HepG2 (cell line): ENCODE data around the gene RIPOR3. TPM values are rescaled to one million over a fixed set of nuclear protein-coding genes. Genes with fewer than 3 reads are reported as not detected.
A peak's percentile ranks its signal among the peaks of the same experiment; 100 is the strongest.

Experiments used
- ATAD3A ChIP-seq: sonication (generic); formaldehyde crosslinking; IDR thresholded peaks from 2 replicates; pipeline ENCODE4 v1.4.0; 2020; ENCODE audit warnings: missing genetic modification reagents
- ATF7-NPFF ChIP-seq: sonication (generic); formaldehyde crosslinking; IDR thresholded peaks from 2 replicates; pipeline ENCODE4 v1.8.1; 2023; ENCODE audit warnings: mild to moderate bottlenecking, low read depth, missing genetic modification reagents, moderate library complexity
- EEA1 ChIP-seq: sonication (generic); formaldehyde crosslinking; IDR thresholded peaks from 2 replicates; pipeline ENCODE4 v1.5.1; 2020; ENCODE audit warnings: mild to moderate bottlenecking, missing genetic modification reagents, borderline replicate concordance
- GABPA ChIP-seq, 2 experiments: IDR thresholded peaks; 2 replicates each; pipeline ENCODE4 v1.6.1; 2011 to 2016; ENCODE audit warnings: low read depth in 2 of 2, low read length in 1 of 2, missing biosample characterization in 1 of 2, missing genetic modification characterization in 1 of 2
- HINFP ChIP-seq: sonication (generic); formaldehyde crosslinking; IDR thresholded peaks from 2 replicates; pipeline ENCODE4 v1.4.0; 2020; ENCODE audit warnings: low read depth, mild to moderate bottlenecking, missing genetic modification reagents
- HOXA3 ChIP-seq: sonication (generic); formaldehyde crosslinking; IDR thresholded peaks from 2 replicates; pipeline ENCODE4 v1.5.0; 2020; ENCODE audit warnings: missing genetic modification reagents
- NFIC ChIP-seq: IDR thresholded peaks from 2 replicates; pipeline ENCODE4 v1.6.1; 2012; ENCODE audit warnings: mild to moderate bottlenecking, low read length, inconsistent platforms
- RFXAP ChIP-seq: sonication (generic); formaldehyde crosslinking; IDR thresholded peaks from 2 replicates; pipeline ENCODE4 v1.4.0; 2020; ENCODE audit warnings: missing genetic modification reagents, borderline replicate concordance
- SAFB2 ChIP-seq: sonication (generic); formaldehyde crosslinking; IDR thresholded peaks from 2 replicates; pipeline ENCODE4 v1.5.1; 2020; ENCODE audit warnings: missing genetic modification reagents, low read depth, mild to moderate bottlenecking, borderline replicate concordance
- SMC3 ChIP-seq: IDR thresholded peaks from 2 replicates; pipeline ENCODE4 v1.6.1; 2011; ENCODE audit warnings: low read length, improper control_type of control experiment
- SP140L ChIP-seq: sonication (generic); formaldehyde crosslinking; IDR thresholded peaks from 2 replicates; pipeline ENCODE4 v1.4.0; 2020; ENCODE audit warnings: missing genetic modification reagents, borderline replicate concordance
- STAT5B ChIP-seq: sonication (generic); formaldehyde crosslinking; IDR thresholded peaks from 2 replicates; pipeline ENCODE4 v1.4.0; 2020; ENCODE audit warnings: missing genetic modification reagents
- THRA ChIP-seq: sonication (generic); formaldehyde crosslinking; IDR thresholded peaks from 2 replicates; pipeline ENCODE4 v1.4.0; 2020; ENCODE audit warnings: missing genetic modification reagents, borderline replicate concordance
- TOPORS ChIP-seq: sonication (generic); formaldehyde crosslinking; IDR thresholded peaks from 2 replicates; pipeline ENCODE4 v1.8.0; 2023; ENCODE audit warnings: mild to moderate bottlenecking, missing genetic modification reagents
- YEATS2 ChIP-seq: sonication (generic); formaldehyde crosslinking; IDR thresholded peaks from 2 replicates; pipeline ENCODE4 v1.4.0; 2020; ENCODE audit warnings: missing genetic modification reagents, borderline replicate concordance
- ZNF678 ChIP-seq: sonication (generic); formaldehyde crosslinking; IDR thresholded peaks from 2 replicates; pipeline ENCODE4 v1.4.0; 2020; ENCODE audit warnings: mild to moderate bottlenecking, missing genetic modification reagents
- ZNF776 ChIP-seq: sonication (generic); formaldehyde crosslinking; IDR thresholded peaks from 2 replicates; pipeline ENCODE4 v1.4.0; 2020; ENCODE audit warnings: mild to moderate bottlenecking, missing genetic modification reagents
- ZNF781 ChIP-seq: sonication (generic); formaldehyde crosslinking; IDR thresholded peaks from 2 replicates; pipeline ENCODE4 v1.5.1; 2020; ENCODE audit warnings: borderline replicate concordance, mild to moderate bottlenecking, missing genetic modification reagents; ENCODE audit errors: not compliant biosample characterization
- ZNF782 ChIP-seq: sonication (generic); formaldehyde crosslinking; IDR thresholded peaks from 2 replicates; pipeline ENCODE4 v1.4.0; 2020; ENCODE audit warnings: missing genetic modification reagents, mild to moderate bottlenecking, borderline replicate concordance
- ZSCAN25 ChIP-seq: sonication (generic); formaldehyde crosslinking; IDR thresholded peaks from 2 replicates; pipeline ENCODE4 v1.8.0; 2022; ENCODE audit warnings: mild to moderate bottlenecking, missing genetic modification reagents
- polyA plus RNA-seq, 8 experiments: library from polyadenylated mRNA; depleted of rRNA in 3 of 8; stranded (reverse) in 7 of 8; unstranded in 1 of 8; fragments of >200 nt; fragmentation: Illumina TruSeq in 4 of 8; extraction: Trizol in 4 of 8; gene quantifications; 2 replicates each; pipeline versions ENCODE4 v1.2.1 to v1.2.3, GENCODE V29; 2011 to 2016; ENCODE audit warnings: low read depth in 4 of 8, missing spikeins in 1 of 8, mixed read lengths in 1 of 8; ENCODE audit not compliant: insufficient read depth in 1 of 8
- total RNA-seq, 5 experiments: library from RNA; depleted of rRNA; stranded (reverse); fragments of >200 nt; fragmentation: Illumina TruSeq; extraction: Trizol; gene quantifications; 2 replicates each; pipeline ENCODE4 v1.2.3, GENCODE V29; 2016; ENCODE audit warnings: low read depth in 1 of 5
- TF ChIP-seq, protein P1 (sequence below): IDR thresholded peaks from 2 replicates; pipeline ENCODE4 v1.6.1; 2016
- TF ChIP-seq, protein P2 (sequence below): sonication (generic); formaldehyde crosslinking; IDR thresholded peaks from 2 replicates; pipeline ENCODE4 v1.5.1; 2020; ENCODE audit warnings: missing genetic modification reagents, mild to moderate bottlenecking, borderline replicate concordance

RIPOR3 gene
- total and polyA plus RNA-seq, 2 of the 13 experiments (the other 11 are each of a cell fraction or from before 2014, with no cell fraction given), result 0.18 TPM; not detected in 1

GRCh38 chr20:50635676-50636600 is 55.4 kb downstream of the RIPOR3 start (continued):
- TF ChIP-seq GABPA (IDR thresholded peaks at IDR 0.05; ENCODE audit: low read depth, low read length), result no peak
- no peak for TF ChIP-seq GABPA (CRISPR knock-in tag; IDR thresholded peaks at IDR 0.05; ENCODE audit: low read depth)
- TF ChIP-seq THRA (CRISPR knock-in tag), result no peak
- TF ChIP-seq SMC3, result peak; percentile 39; the same call in 1 of the 2 replicates
- TF ChIP-seq HINFP (CRISPR knock-in tag), result peak; percentile 96
- no peak; the same call in 1 of the 2 replicates for TF ChIP-seq TOPORS
- TF ChIP-seq, protein P1, sequence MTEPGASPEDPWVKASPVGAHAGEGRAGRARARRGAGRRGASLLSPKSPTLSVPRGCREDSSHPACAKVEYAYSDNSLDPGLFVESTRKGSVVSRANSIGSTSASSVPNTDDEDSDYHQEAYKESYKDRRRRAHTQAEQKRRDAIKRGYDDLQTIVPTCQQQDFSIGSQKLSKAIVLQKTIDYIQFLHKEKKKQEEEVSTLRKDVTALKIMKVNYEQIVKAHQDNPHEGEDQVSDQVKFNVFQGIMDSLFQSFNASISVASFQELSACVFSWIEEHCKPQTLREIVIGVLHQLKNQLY (CRISPR knock-in tag), result no peak
- TF ChIP-seq HOXA3, result peak; percentile 69
- no peak; the same call in 1 of the 2 replicates for TF ChIP-seq EEA1 (CRISPR knock-in tag)
- TF ChIP-seq SP140L, result no peak
- 0 out of 2 replicates have a peak, but pooled peaks have one; percentile 76 for TF ChIP-seq SAFB2 (CRISPR knock-in tag)
- no peak; the same call in 1 of the 2 replicates for TF ChIP-seq ATAD3A (CRISPR knock-in tag)
- no peak for TF ChIP-seq ZNF782 (CRISPR knock-in tag)
- TF ChIP-seq RFXAP (CRISPR knock-in tag), result no peak
- TF ChIP-seq ATF7-NPFF (CRISPR knock-in tag), result peak; percentile 55; the same call in 1 of the 2 replicates
- TF ChIP-seq ZNF776 (CRISPR knock-in tag), result no peak
- no peak for TF ChIP-seq ZNF781 (CRISPR knock-in tag)
- peak; percentile 86 for TF ChIP-seq ZSCAN25 (CRISPR knock-in tag)
- TF ChIP-seq, protein P2, sequence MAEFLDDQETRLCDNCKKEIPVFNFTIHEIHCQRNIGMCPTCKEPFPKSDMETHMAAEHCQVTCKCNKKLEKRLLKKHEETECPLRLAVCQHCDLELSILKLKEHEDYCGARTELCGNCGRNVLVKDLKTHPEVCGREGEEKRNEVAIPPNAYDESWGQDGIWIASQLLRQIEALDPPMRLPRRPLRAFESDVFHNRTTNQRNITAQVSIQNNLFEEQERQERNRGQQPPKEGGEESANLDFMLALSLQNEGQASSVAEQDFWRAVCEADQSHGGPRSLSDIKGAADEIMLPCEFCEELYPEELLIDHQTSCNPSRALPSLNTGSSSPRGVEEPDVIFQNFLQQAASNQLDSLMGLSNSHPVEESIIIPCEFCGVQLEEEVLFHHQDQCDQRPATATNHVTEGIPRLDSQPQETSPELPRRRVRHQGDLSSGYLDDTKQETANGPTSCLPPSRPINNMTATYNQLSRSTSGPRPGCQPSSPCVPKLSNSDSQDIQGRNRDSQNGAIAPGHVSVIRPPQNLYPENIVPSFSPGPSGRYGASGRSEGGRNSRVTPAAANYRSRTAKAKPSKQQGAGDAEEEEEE, result peak; percentile 86; the same call in 1 of the 2 replicates
- peak; percentile 49; the same call in 1 of the 2 replicates for TF ChIP-seq STAT5B
- 0 out of 2 replicates have a peak, but pooled peaks have one; percentile 75 for TF ChIP-seq NFIC
- TF ChIP-seq ZNF678 (CRISPR knock-in tag), result no peak
- no peak for TF ChIP-seq YEATS2 (CRISPR knock-in tag)
